Stomach (tissue), 4 donors: ENCODE data around the gene RPS6KA1.

Experiments
- CTCF ChIP-seq, 7 experiments: fragments of 450-650 bp in 4 of 7; fragments of 200-600 bp in 3 of 7; sonication (generic) in 3 of 7; IDR thresholded peaks; one replicate each; pipeline ENCODE4 v1.5.1; 2016 to 2019; ENCODE audit warnings: antibody characterized with exemption in 7 of 7, control low read depth in 2 of 7, mild to moderate bottlenecking in 1 of 7
- POLR2AphosphoS5 ChIP-seq, 3 donors: sonication (generic); formaldehyde crosslinking; IDR thresholded peaks; one replicate each; pipeline ENCODE4 v1.6.1; 2016; ENCODE audit warnings: antibody characterized with exemption in 3 of 3

- TF ChIP-seq POLR2AphosphoS5 (IDR thresholded peaks at IDR 0.05) (no peak), CTCF (IDR thresholded peaks at IDR 0.05) (no peak)
Measured at GRCh38 chr1:26520339-26520738, 9.2 kb upstream of the RPS6KA1 start.
